ENCODE measurements around the gene TM4SF18.
"Not testable (repeated sequence)": the region's sequence is repeated elsewhere in the genome, so short reads cannot be mapped to it uniquely, and the experiment has no call there.

Gene TM4SF18

GRCh38 chr3:149368201-149368673 is 34.8 kb upstream of the TM4SF18 start:
- DNase-seq, result no peak

- DNase-seq, result no peak
Measured at GRCh38 chr3:149366941-149367840, 33.8 kb upstream of the TM4SF18 start.

GRCh38 chr3:149366031-149366430 is 32.6 kb upstream of the TM4SF18 start:
- no peak for DNase-seq

DNA sequence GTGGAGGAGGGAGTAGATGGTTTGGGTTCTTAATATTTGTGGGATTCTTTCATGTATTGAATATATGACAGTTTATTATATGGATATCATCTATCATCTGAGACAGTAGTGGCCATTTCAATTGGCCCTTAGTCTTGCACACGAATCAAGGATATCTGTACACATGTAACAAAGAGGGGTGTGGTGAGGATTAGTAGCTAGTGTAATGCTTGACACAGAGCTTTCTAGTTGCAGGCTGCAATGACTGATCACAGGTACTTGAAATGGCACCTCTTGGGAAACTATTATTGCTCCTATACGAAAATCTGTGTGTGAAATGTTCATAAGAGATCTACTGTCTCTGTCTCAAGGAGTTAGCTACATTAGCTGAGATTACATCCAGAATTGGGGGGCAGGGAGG is 31.2 kb upstream of the TM4SF18 start:
- no peak for DNase-seq

DNA sequence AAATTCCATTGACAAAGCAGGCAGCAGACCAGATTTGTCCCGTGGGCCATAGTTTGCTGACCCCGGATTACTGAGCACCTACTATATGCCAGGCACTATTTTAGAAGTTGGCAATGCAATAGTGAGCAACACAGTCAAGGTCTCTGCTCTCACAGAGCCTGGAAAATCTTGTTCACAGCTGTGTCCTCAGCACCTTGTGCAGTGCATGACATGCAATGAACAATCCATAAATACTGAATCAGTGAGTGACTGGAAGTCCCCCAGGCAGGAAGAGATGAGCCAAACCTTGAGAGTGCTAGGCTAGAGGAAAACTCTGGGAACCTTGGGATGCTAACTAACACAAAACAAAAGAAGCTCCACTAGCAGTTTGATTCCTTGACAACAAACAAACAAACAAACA is 29.6 kb upstream of the TM4SF18 start:
- no peak for DNase-seq

GRCh38 chr3:149362366-149362765 is 28.9 kb upstream of the TM4SF18 start:
- no peak for DNase-seq

DNA sequence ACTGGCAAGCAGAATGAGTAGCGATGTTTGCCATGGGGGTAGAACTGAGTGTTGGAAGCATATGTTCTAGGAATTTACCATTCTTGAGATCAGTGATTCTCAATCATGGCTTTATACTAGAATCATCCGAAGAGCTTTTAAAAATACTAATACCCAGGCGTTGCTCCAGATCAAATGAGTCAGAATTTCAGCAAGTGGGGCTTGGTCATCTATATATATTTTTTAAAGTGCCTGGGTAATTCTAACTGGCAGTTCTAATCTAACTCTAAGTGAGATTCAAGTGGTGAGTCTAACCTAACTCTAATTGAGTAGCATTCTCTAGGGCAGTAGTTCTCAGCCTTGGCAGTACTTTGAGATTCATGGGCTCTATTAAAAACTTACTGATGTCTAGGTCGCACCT is 23.2 kb upstream of the TM4SF18 start:
- DNase-seq, result no peak

- DNase-seq, result no peak
Measured at GRCh38 chr3:149356044-149356592, 22.7 kb upstream of the TM4SF18 start.

- DNase-seq, result no peak
Measured at GRCh38 chr3:149353581-149354184, 20.2 kb upstream of the TM4SF18 start.

GRCh38 chr3:149352556-149352955 is 19.1 kb upstream of the TM4SF18 start:
- no peak for DNase-seq

GRCh38 chr3:149343951-149344350 is 10.5 kb upstream of the TM4SF18 start:
- DNase-seq, result no peak

DNA sequence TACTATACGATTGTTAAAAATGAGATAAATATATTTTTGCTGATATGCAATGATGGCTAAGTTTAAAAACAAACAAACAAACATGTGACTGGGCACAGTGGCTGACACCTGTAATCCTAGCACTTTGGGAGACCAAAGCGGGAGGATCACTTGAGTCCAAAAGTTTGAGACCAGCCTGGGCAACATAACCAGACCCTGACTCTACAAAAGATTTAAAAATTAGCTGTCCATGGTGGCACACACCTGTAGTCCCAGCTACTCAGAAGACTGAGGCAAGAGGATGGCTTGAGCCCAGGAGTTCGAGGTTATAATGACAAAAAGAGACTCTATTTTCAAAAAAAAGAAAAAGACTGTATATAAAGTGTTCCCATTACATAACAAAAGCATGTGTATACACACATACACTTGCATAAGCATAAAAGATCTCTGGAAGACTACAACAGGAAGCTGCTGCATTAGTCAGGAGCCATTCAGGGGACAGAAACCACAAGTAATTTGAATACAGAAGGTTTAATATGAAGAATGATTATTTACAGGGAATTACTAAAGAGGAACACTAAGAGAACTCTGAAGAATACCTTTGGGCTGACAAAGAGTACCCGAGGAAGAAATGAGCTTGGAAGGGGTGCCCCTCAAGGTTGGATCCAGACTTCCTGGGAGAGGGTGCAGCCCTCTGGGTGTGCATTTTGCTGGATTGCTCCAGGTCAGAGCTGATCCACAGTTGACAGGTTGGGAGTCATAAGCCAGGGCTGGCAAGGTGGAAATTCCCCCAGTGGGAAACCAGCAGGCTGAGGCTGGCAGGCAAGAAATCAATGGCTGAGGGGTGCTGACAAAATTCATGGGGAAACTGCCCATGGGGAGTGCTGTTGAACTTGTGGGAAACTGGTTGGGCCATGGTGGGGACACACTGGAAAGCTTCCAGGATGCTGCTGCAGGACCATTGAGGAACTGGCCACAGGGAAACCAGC is 9.3 kb upstream of the TM4SF18 start:
- DNase-seq, result no peak

DNA sequence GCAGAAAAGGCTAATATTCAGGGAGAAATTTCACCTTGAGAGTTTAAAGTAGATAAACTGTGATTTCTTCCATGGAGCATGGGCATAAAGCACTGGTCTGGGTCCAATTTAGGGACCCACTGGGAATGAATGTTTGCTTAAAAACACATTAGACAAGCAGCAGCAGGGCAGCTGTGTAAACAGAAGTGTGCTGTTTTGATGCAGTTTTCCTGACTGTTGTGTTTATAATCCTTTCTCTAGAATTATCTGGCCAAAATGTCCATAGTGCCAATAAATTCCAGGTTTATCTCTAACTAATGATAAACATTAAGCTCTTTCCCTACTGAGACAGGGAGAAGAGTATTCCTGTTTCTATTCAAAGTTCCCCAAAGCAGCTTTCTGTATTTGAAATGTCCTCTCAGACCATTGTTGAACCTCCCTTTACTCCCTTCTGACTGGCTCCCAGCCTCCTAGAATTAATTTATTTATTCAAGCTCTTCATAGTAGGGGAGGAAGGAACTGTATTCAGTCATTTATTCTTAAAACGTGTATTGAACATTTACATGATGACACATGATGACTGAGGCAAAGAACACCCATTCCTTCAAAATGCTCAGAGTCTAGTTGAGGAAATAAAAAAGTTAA is 7.0 kb upstream of the TM4SF18 start:
- no peak for DNase-seq

GRCh38 chr3:149339931-149340309 is 6.5 kb upstream of the TM4SF18 start:
- no peak for DNase-seq

DNA sequence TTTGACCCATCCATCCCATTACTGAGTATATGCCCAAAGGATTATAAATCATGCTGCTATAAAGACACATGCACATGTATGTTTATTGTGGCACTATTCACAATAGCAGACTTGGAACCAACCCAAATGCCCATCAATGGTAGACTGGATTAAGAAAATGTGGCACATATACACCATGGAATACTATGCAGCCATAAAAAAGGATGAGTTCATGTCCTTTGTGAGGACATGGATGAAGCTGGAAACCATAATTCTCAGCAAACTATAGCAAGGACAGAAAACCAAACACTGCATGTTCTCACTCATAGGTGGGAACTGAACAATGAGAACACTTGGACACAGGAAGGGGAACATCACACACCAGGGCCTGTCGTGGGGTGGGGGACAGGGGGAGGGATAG is 4.0 kb upstream of the TM4SF18 start:
- DNase-seq, result not testable (repeated sequence)

DNA sequence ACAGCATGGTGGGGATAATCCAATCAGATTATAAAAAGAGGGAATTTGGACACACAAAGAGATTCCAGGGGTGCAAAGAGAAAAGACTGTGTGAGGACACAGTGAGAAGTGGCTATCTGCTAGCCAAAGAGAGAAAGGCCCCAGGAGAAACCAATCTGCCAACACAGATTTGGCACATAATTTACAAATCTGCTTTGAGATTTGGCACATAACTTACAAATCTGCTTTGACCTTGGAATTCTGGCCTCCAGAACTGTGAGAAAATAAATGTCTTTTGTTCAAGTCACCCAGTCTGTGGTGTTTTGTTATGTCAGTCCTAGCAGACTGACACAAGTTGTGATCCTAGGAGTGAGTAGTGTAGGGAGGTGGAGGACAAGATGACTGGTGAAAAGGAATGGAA is 3.5 kb upstream of the TM4SF18 start:
- DNase-seq, result no peak

DNA sequence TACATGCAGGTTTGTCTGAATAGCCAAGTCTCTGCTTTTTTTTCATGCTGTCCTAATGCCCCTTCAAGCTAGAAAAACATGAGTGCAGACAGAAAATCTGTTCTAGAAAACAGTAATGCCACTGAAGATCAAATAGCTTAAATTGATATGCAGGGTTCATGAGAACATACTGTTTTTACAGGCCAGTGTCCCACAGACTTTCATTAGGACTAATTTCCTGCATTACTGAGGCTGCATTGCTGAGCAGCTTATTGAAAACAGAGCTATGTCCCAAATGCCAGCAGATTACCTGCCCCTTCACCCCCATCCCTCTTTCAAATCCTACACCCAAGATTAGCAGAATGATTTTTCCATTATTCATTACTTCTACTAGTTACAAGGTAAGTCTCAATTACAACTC is 665 bp downstream of the TM4SF18 start:
- DNase-seq, result no peak

DNA sequence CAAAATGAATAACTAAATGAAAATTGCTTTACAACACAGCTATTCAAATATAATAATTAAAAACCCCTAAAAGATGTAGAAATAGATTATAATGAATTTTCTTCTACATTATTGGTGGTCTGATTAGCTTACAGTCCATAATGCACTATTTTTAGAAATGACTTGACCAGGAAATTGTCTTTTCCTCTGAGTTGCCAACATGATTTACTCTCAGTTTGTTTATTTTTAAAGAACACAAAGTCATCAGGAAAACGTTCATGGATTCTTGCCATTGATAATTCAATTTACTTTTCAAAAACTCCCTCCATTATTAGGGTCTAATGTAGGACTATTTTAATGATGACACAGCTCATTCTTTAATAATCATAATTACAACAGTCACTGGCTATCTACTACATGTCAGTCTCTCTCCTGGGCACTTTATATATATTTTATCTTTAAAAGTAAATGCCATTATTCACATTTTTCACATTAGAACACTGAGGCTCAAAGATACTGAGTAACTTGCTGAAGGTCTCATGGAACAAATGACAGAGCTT is 1.1 kb downstream of the TM4SF18 start:
- DNase-seq, result no peak

DNA sequence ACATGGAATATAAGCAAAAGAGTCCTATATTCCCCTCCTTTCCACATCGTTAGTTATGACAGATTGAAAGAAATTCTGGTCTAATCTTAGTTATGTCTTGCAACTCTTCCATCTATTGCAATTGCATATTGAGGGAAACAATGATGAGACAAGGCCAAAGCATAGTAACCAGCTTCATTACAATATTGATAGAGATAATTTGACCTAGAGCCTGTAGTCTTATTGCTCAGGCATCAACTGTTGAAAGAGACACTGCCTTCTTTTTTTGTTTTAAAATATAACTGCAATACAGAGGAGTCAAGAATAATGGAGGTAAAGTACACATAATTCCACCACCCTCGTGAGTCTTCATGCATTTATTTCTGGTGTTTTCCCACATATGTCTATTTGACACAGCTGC is 2.0 kb downstream of the TM4SF18 start:
- DNase-seq, result no peak

GRCh38 chr3:149330609-149331331 is 2.7 kb downstream of the TM4SF18 start:
- DNase-seq, result peak; percentile 76

DNA sequence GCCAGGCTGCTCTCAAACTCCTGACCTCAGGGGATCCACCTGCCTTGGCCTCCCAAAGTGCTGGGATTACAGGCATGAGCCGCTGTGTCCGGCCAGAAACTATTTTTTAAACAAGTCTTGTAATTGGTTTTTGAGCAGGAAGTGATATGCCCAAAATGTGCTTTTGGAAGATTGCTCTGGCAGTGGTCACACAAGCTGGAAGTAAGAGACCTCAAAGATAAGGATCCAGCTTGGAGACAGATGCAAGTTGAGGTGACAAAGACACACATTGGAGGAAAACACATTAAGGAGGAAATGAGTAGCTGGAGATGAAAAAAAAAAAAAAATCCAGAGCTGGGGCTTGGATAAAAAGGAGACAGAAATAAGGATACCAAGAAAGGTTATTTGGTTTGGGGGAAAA is 6.3 kb downstream of the TM4SF18 start:
- DNase-seq, result no peak

Measured in NCI-H2107 (cell line).